K562 (cell line): ENCODE data around the gene ZFTA. TPM values are rescaled to one million over a fixed set of nuclear protein-coding genes. Genes with fewer than 3 reads are reported as not detected.

Experiments
- CAMTA2 ChIP-seq: fragments of 250-450 bp; sonication (Bioruptor Pico); conservative IDR thresholded peaks from 2 replicates; pipeline ENCODE4 v1.5.1; 2022
- COPS2 ChIP-seq: fragments of 450-650 bp; conservative IDR thresholded peaks from 2 replicates; pipeline ENCODE4 v1.6.1; 2016; ENCODE audit warnings: mild to moderate bottlenecking, moderate library complexity
- CXXC5 ChIP-seq: fragments of 250-450 bp; sonication (Bioruptor Pico); IDR thresholded peaks from 2 replicates; pipeline ENCODE4 v1.8.0; 2022; ENCODE audit warnings: inconsistent platforms, mild to moderate bottlenecking, moderate library complexity
- E2F3 ChIP-seq: fragments of 250-450 bp; sonication (Bioruptor Pico); IDR thresholded peaks from 2 replicates; pipeline ENCODE4 v1.4.0; 2020; ENCODE audit warnings: mild to moderate bottlenecking
- FOXK1 ChIP-seq: sonication (generic); formaldehyde crosslinking; IDR thresholded peaks from 2 replicates; pipeline ENCODE4 v1.8.0; 2022; ENCODE audit warnings: missing genetic modification reagents, mild to moderate bottlenecking, borderline replicate concordance
- HDAC2 ChIP-seq: fragments of 450-650 bp; IDR thresholded peaks from 2 replicates; pipeline ENCODE4 v1.6.1; 2016; ENCODE audit warnings: mild to moderate bottlenecking
- HDGF ChIP-seq: fragments of 450-650 bp; IDR thresholded peaks from 2 replicates; pipeline ENCODE4 v1.6.1; 2016
- HMG20A ChIP-seq: fragments of 450-650 bp; formaldehyde crosslinking; conservative IDR thresholded peaks from 2 replicates; pipeline ENCODE4 v1.4.0; 2020; ENCODE audit warnings: mild to moderate bottlenecking, mixed read lengths
- KDM2B ChIP-seq: fragments of 250-450 bp; sonication (Bioruptor Pico); IDR thresholded peaks from 2 replicates; pipeline ENCODE4 v1.8.0; 2021; ENCODE audit warnings: mild to moderate bottlenecking, moderate library complexity
- MBD2 ChIP-seq: sonication (generic); IDR thresholded peaks from 2 replicates; pipeline ENCODE4 v1.6.1; 2016; ENCODE audit warnings: low read depth, borderline replicate concordance
- MTA3 ChIP-seq: fragments of 450-650 bp; formaldehyde crosslinking; IDR thresholded peaks from 2 replicates; pipeline ENCODE4 v1.6.1; 2017; ENCODE audit warnings: mild to moderate bottlenecking, borderline replicate concordance
- POLR2G ChIP-seq: fragments of 200-400 bp; formaldehyde crosslinking; IDR thresholded peaks from 2 replicates; pipeline ENCODE4 v1.6.1; 2017; ENCODE audit warnings: low read depth, mild to moderate bottlenecking, antibody characterized with exemption, low read length, moderate library complexity
- SMAD4 ChIP-seq: fragments of 250-450 bp; sonication (Bioruptor Pico); conservative IDR thresholded peaks from 2 replicates; pipeline ENCODE4 v1.8.0; 2021; ENCODE audit warnings: inconsistent platforms, mild to moderate bottlenecking, moderate library complexity
- ZFX ChIP-seq: sonication (generic); formaldehyde crosslinking; IDR thresholded peaks from 2 replicates; pipeline ENCODE4 v1.8.0; 2022; ENCODE audit warnings: mild to moderate bottlenecking, missing genetic modification reagents, moderate library complexity
- ZNF444 ChIP-seq: fragments of 250-450 bp; sonication (Bioruptor Pico); IDR thresholded peaks from 2 replicates; pipeline ENCODE4 v1.4.0; 2020; ENCODE audit warnings: mild to moderate bottlenecking, moderate library complexity
- ZNF79 ChIP-seq: fragments of 250-450 bp; sonication (Bioruptor Pico); IDR thresholded peaks from 2 replicates; pipeline ENCODE4 v1.4.0; 2020; ENCODE audit warnings: low read depth, mild to moderate bottlenecking, moderate library complexity
- polyA plus RNA-seq, 8 experiments: library from polyadenylated mRNA; depleted of rRNA in 4 of 8; stranded (reverse) in 5 of 8; unstranded in 3 of 8; fragments of >200 nt; fragmentation: Nextera tagmentation in 2 of 8; fragmentation: Illumina TruSeq in 1 of 8; extraction: Ambion mirVana in 2 of 8; extraction: Trizol in 1 of 8; gene quantifications; 2 replicates each; pipeline versions ENCODE4 v1.2.1 to v1.2.3, GENCODE V29; 2011 to 2014; ENCODE audit warnings: inconsistent platforms in 1 of 8, missing spikeins in 1 of 8
- total RNA-seq, 7 experiments: library from RNA; depleted of rRNA in 6 of 7; stranded (reverse); fragments of >200 nt in 6 of 7; fragmentation: Illumina TruSeq in 2 of 7; extraction: Trizol in 2 of 7; gene quantifications; 2 replicates each; pipeline versions ENCODE4 v1.2.1 to v1.2.3, GENCODE V29; 2011 to 2021; ENCODE audit warnings: low replicate concordance in 1 of 7
- TF ChIP-seq, protein P1 (sequence below): fragments of 450-650 bp; conservative IDR thresholded peaks from 2 replicates; pipeline ENCODE4 v1.6.1; 2016; ENCODE audit warnings: missing genetic modification characterization, low read depth, mild to moderate bottlenecking, missing compliant biosample characterization, moderate library complexity
- TF ChIP-seq, protein P2 (sequence below): fragments of 450-650 bp; IDR thresholded peaks from 2 replicates; pipeline ENCODE4 v1.6.1; 2014; ENCODE audit warnings: low read depth, mild to moderate bottlenecking, moderate library complexity, borderline replicate concordance
- TF ChIP-seq, protein P3 (sequence below): fragments of 250-450 bp; sonication (Bioruptor Pico); IDR thresholded peaks from 2 replicates; pipeline ENCODE4 v1.4.0; 2020; ENCODE audit warnings: mild to moderate bottlenecking
- TF ChIP-seq, protein P4 (sequence below), 3 experiments: fragments of 200-800 bp in 1 of 3; fragments of 250-450 bp in 1 of 3; fragments of 450-650 bp in 1 of 3; sonication (Bioruptor Pico) in 1 of 3; sonication (Bioruptor generic) in 1 of 3; formaldehyde crosslinking in 1 of 3; IDR thresholded peaks; 2 replicates each; pipeline versions ENCODE4 v1.6.1 to v1.8.0; 2016 to 2022; ENCODE audit warnings: mild to moderate bottlenecking in 2 of 3, missing genetic modification characterization in 2 of 3, missing compliant biosample characterization in 1 of 3, moderate library complexity in 1 of 3
- TF ChIP-seq, protein P5 (sequence below): sonication (generic); formaldehyde crosslinking; IDR thresholded peaks from 2 replicates; pipeline ENCODE4 v1.9.0; 2022; ENCODE audit warnings: mild to moderate bottlenecking, missing genetic modification reagents

ZFTA gene
- total and polyA plus RNA-seq, 9 of the 15 experiments (the other 6 are each of a cell fraction or from before 2014, with no cell fraction given): 0.45 to 12.3 (median 2.9) TPM

DNA sequence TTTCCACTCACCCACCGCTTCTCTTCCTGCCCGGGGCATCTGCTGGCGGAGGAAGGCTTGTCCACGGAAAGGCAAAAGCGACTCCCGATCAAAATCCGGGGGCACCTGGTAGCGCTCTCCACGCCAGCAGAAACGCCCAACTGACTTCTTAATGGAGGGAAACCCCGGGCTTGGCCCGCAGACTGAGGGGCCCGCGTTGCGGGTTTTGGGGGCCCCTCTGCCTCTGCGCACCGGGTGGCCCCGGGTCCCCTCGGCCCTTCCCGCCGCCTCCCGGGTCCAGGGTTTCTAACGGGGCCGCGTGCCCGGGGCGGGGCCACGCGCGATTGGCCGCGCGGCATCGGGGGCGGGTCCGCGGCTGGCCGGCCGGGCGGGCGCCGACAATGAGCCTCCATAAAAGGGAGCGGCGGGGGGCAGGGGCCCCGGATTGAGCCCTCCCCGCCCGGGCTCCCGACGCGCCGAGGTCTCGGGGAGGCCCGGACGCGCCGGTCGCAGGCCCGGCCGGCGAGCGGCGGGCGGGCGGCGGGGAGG, 44.5 kb upstream of the ZFTA start, which contains the start of gene SPINDOC (continued):
- TF ChIP-seq, protein P1, sequence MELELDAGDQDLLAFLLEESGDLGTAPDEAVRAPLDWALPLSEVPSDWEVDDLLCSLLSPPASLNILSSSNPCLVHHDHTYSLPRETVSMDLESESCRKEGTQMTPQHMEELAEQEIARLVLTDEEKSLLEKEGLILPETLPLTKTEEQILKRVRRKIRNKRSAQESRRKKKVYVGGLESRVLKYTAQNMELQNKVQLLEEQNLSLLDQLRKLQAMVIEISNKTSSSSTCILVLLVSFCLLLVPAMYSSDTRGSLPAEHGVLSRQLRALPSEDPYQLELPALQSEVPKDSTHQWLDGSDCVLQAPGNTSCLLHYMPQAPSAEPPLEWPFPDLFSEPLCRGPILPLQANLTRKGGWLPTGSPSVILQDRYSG (tag): no peak
- TF ChIP-seq, protein P2, sequence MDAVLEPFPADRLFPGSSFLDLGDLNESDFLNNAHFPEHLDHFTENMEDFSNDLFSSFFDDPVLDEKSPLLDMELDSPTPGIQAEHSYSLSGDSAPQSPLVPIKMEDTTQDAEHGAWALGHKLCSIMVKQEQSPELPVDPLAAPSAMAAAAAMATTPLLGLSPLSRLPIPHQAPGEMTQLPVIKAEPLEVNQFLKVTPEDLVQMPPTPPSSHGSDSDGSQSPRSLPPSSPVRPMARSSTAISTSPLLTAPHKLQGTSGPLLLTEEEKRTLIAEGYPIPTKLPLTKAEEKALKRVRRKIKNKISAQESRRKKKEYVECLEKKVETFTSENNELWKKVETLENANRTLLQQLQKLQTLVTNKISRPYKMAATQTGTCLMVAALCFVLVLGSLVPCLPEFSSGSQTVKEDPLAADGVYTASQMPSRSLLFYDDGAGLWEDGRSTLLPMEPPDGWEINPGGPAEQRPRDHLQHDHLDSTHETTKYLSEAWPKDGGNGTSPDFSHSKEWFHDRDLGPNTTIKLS: no peak
- TF ChIP-seq, protein P3, sequence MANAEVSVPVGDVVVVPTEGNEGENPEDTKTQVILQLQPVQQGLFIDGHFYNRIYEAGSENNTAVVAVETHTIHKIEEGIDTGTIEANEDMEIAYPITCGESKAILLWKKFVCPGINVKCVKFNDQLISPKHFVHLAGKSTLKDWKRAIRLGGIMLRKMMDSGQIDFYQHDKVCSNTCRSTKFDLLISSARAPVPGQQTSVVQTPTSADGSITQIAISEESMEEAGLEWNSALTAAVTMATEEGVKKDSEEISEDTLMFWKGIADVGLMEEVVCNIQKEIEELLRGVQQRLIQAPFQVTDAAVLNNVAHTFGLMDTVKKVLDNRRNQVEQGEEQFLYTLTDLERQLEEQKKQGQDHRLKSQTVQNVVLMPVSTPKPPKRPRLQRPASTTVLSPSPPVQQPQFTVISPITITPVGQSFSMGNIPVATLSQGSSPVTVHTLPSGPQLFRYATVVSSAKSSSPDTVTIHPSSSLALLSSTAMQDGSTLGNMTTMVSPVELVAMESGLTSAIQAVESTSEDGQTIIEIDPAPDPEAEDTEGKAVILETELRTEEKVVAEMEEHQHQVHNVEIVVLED: no peak
- TF ChIP-seq HDGF (no peak), KDM2B (0 out of 2 replicates have a peak, but pooled peaks have one; percentile 69), HMG20A (no peak), MBD2 (0 out of 2 replicates have a peak, but pooled peaks have one; percentile 25), CXXC5 (CRISPR knock-in tag) (peak; percentile 72), E2F3 (CRISPR knock-in tag) (0 out of 2 replicates have a peak, but pooled peaks have one; percentile 45), MTA3 (0 out of 2 replicates have a peak, but pooled peaks have one; percentile 22), ZNF444 (CRISPR knock-in tag) (no peak), SMAD4 (CRISPR knock-in tag) (peak; percentile 53), POLR2G (peak; percentile 86; the same call in 1 of the 2 replicates), FOXK1 (CRISPR knock-in tag) (no peak), COPS2 (no peak), HDAC2 (0 out of 2 replicates have a peak, but pooled peaks have one; percentile 19), CAMTA2 (CRISPR knock-in tag) (no peak), ZNF79 (CRISPR knock-in tag) (no peak), ZFX (CRISPR knock-in tag) (no peak)
- TF ChIP-seq, protein P4, sequence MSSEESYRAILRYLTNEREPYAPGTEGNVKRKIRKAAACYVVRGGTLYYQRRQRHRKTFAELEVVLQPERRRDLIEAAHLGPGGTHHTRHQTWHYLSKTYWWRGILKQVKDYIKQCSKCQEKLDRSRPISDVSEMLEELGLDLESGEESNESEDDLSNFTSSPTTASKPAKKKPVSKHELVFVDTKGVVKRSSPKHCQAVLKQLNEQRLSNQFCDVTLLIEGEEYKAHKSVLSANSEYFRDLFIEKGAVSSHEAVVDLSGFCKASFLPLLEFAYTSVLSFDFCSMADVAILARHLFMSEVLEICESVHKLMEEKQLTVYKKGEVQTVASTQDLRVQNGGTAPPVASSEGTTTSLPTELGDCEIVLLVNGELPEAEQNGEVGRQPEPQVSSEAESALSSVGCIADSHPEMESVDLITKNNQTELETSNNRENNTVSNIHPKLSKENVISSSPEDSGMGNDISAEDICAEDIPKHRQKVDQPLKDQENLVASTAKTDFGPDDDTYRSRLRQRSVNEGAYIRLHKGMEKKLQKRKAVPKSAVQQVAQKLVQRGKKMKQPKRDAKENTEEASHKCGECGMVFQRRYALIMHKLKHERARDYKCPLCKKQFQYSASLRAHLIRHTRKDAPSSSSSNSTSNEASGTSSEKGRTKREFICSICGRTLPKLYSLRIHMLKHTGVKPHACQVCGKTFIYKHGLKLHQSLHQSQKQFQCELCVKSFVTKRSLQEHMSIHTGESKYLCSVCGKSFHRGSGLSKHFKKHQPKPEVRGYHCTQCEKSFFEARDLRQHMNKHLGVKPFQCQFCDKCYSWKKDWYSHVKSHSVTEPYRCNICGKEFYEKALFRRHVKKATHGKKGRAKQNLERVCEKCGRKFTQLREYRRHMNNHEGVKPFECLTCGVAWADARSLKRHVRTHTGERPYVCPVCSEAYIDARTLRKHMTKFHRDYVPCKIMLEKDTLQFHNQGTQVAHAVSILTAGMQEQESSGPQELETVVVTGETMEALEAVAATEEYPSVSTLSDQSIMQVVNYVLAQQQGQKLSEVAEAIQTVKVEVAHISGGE (CRISPR knock-in tag; IDR thresholded peaks at IDR 0.05): peak in 1 of 3 experiments; percentile 55; a peak in 1 of 6 replicates
- TF ChIP-seq, protein P5, sequence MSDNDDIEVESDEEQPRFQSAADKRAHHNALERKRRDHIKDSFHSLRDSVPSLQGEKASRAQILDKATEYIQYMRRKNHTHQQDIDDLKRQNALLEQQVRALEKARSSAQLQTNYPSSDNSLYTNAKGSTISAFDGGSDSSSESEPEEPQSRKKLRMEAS (CRISPR knock-in tag): peak; percentile 49; the same call in 1 of the 2 replicates
